Esophagus muscularis mucosa (tissue), 4 donors: ENCODE data around the gene NAA25. TPM values are rescaled to one million over a fixed set of nuclear protein-coding genes. Genes with fewer than 3 reads are reported as not detected.

ENCODE experiments used
- DNase-seq: peaks from one replicate; pipeline ENCODE4 v3.0.0-alpha.2; 2017; ENCODE audit errors: extremely low spot score
- H3K27ac ChIP-seq, 4 donors: fragments of 200-600 bp; sonication (generic); replicated peaks in 1 of 4; 1 replicate in 3 of 4; 2 replicates in 1 of 4; pipeline ENCODE4 v1.5.1; 2016 to 2019; ENCODE audit warnings: mild to moderate bottlenecking in 1 of 4
- H3K27me3 ChIP-seq, 4 donors: fragments of 200-600 bp; sonication (generic); one replicate each; pipeline versions ENCODE4 v1.5.1 to v1.6.0; 2016 to 2019
- H3K36me3 ChIP-seq, 4 donors: fragments of 200-600 bp; sonication (generic); one replicate each; pipeline ENCODE4 v1.5.1; 2016 to 2019
- H3K4me1 ChIP-seq, 4 donors: fragments of 200-600 bp; sonication (generic); one replicate each; pipeline ENCODE4 v1.5.1; 2016 to 2019
- H3K4me3 ChIP-seq, 4 donors: fragments of 200-600 bp; sonication (generic); 1 replicate in 2 of 4; 2 replicates in 2 of 4; pipeline ENCODE4 v1.5.1; 2016 to 2019; ENCODE audit warnings: mild to moderate bottlenecking in 4 of 4, moderate library complexity in 1 of 4
- H3K9me3 ChIP-seq, 4 donors: fragments of 200-600 bp; sonication (generic); 1 replicate in 3 of 4; 2 replicates in 1 of 4; pipeline ENCODE4 v1.5.1; 2016 to 2019
- CTCF ChIP-seq, 3 experiments: fragments of 200-600 bp in 2 of 3; fragments of 450-650 bp in 1 of 3; sonication (generic) in 2 of 3; IDR thresholded peaks; one replicate each; pipeline ENCODE4 v1.5.1; 2017 to 2019; ENCODE audit warnings: antibody characterized with exemption in 3 of 3, mild to moderate bottlenecking in 2 of 3, moderate library complexity in 1 of 3
- EP300 ChIP-seq: sonication (generic); formaldehyde crosslinking; IDR thresholded peaks from one replicate; pipeline ENCODE4 v1.6.1; 2017; ENCODE audit warnings: antibody characterized with exemption
- POLR2A ChIP-seq: fragments of 450-650 bp; IDR thresholded peaks from one replicate; pipeline ENCODE4 v1.6.1; 2017; ENCODE audit warnings: antibody characterized with exemption, moderate library complexity, mild to moderate bottlenecking, low read depth
- POLR2AphosphoS5 ChIP-seq, 2 donors: sonication (generic); formaldehyde crosslinking; IDR thresholded peaks; one replicate each; pipeline ENCODE4 v1.6.1; 2017; ENCODE audit warnings: antibody characterized with exemption in 2 of 2
- WGBS: methylation state at CpG from one replicate; pipeline ENCODE4 v1.1.5; 2018; 5-methylcytosine and 5-hydroxymethylcytosine counted together
- intact Hi-C: fragments of 100-400 bp; cut with DNase I; formaldehyde crosslinking; loops from one replicate; pipeline ENCODE4 v1.15.1; 2023
- total RNA-seq, 4 donors: library from RNA; depleted of rRNA; stranded (reverse); fragments of >200 nt; gene quantifications; one replicate each; pipeline versions ENCODE4 v1.1.0 to v1.2.1, GENCODE V29; 2016

The NAA25 gene
- total RNA-seq, 4 donors from 2014 or later = 11.9 to 18.7 (median 13.2) TPM

DNA sequence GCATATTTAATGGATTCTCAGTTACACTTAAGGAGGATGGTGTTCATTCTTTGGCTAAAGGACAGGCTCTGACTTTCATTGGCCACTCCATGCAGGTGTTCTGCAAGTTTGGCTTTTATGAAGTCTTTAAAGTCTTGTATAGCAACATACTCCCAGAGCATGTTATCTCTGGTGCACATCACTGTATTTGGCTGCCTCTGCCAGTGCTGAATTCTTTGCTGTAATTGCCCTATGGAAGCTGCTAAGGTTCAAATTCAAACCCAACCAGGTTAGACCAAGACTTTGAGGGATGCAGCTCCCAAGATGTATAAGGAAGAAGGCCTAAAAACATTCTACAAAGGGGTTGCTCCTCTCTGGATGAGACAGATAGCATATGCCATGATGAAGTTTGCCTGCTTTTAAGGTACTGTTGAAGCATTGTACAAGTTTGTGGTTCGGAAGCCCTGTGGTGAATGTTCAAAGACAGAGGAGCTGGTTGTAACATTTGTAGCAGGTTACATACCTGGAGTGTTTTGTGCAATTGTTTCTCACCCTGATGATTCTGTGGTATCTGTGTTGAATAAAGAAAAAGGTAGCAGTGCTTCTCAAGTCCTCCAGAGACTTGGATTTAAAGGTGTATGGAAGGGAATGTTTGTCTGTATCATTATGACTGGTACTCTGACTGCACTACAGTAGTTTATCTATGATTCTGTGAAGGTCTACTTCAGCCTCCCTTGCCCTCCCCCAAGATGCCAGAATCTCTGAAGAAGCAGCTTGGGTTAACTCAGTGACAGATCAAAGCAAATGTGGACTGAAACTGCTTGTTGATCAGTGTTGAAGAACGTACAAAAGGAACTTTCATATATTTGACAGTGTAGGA is 115.1 kb downstream of the NAA25 start:
- TF ChIP-seq EP300 (no peak), POLR2A (no peak)
- no peak for DNase-seq
- WGBS = 83% methylated on average over 2 of the region's 2 CpGs
- intact Hi-C loops = no loop called here
- no peaks in the 10 kb centered on the region for H3K9me3 ChIP-seq
- peaks cover 0 to 8% (median 5%) of the 10 kb centered on the region in 4 donors for H3K36me3 ChIP-seq
- H3K4me1 ChIP-seq = peaks cover 0 to 10% (median 0%) of the 10 kb centered on the region in 4 donors
- no peaks in the 10 kb centered on the region for H3K27me3 ChIP-seq
- no peak overlapping the region for H3K4me3 ChIP-seq
- H3K27ac ChIP-seq = no peak overlapping the region

DNA sequence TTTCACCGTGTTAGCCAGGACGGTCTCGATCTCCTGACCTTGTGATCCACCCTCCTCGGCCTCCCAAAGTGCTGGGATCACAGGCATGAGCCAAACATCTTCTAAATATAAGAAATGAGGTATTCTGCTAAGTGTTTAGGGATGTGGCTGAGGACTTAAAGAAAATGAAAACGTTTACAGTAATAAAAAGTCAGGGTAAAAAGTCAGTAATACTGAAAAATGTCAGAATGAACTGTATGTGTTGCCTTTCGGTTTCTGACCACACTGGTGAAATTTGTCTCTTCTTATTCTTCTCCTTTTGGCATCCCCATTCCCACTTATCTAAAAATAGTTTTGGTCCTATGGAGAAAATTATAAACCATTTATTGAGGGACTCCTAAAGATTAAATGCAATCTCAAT is 116.1 kb downstream of the NAA25 start:
- Histone ChIP-seq H3K4me3 (no peak overlapping the region), H3K27me3 (no peaks in the 10 kb centered on the region), H3K9me3 (no peaks in the 10 kb centered on the region), H3K27ac (no peak overlapping the region), H3K4me1 (peaks cover 0 to 10% (median 0%) of the 10 kb centered on the region in 4 donors), H3K36me3 (peaks cover 0 to 8% (median 5%) of the 10 kb centered on the region in 4 donors)
- 79% methylated on average over 6 of the region's 6 CpGs for WGBS
- intact Hi-C loops = no loop called here
- no peak for DNase-seq
- TF ChIP-seq POLR2A = no peak
- no peak for TF ChIP-seq POLR2AphosphoS5 (IDR thresholded peaks at IDR 0.05)
- no peak for TF ChIP-seq CTCF (IDR thresholded peaks at IDR 0.05)
- no peak for TF ChIP-seq EP300

DNA sequence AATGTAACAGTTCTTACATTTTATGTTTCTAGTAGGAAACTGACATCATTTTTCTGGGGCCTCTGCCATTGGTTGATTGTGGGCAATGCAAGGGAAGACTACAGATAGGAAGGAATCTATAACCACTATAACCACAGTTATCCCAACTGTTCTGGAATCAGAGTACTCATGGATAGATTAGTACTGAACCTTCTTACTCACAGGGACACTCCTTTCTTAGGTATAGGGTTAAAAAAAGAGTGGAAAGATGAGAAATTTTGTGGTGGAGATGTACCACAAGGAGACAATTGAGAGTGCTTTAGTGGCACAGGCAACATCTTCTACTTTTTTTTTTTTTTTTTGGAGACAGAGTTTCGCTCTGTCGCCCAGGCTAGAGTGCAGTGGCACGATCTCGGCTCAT is 116.6 kb downstream of the NAA25 start:
- H3K27ac ChIP-seq = no peak overlapping the region
- WGBS = 97% methylated on average over 4 of the region's 4 CpGs
- no peaks in the 10 kb centered on the region for H3K9me3 ChIP-seq
- no peaks in the 10 kb centered on the region for H3K27me3 ChIP-seq
- H3K4me1 ChIP-seq = peaks cover 0 to 10% (median 0%) of the 10 kb centered on the region in 4 donors
- H3K4me3 ChIP-seq = no peak overlapping the region
- TF ChIP-seq CTCF (IDR thresholded peaks at IDR 0.05) = no peak
- no peak for TF ChIP-seq POLR2A
- no peak for TF ChIP-seq EP300
- TF ChIP-seq POLR2AphosphoS5 (IDR thresholded peaks at IDR 0.05) = no peak
- peaks cover 0 to 8% (median 5%) of the 10 kb centered on the region in 4 donors for H3K36me3 ChIP-seq
- intact Hi-C loops = no loop called here
- no peak for DNase-seq

GRCh38 chr12:111991535-111991934 is 117.0 kb downstream of the NAA25 start:
- 75% methylated on average over 2 of the region's 2 CpGs for WGBS
- H3K4me3 ChIP-seq = no peak overlapping the region
- no peaks in the 10 kb centered on the region for H3K9me3 ChIP-seq
- peaks cover 0 to 8% (median 5%) of the 10 kb centered on the region in 4 donors for H3K36me3 ChIP-seq
- DNase-seq = no peak
- H3K27me3 ChIP-seq = no peaks in the 10 kb centered on the region
- H3K27ac ChIP-seq = no peak overlapping the region
- peaks cover 0 to 10% (median 0%) of the 10 kb centered on the region in 4 donors for H3K4me1 ChIP-seq
- TF ChIP-seq POLR2A = no peak
- TF ChIP-seq CTCF (IDR thresholded peaks at IDR 0.05) = no peak
- TF ChIP-seq EP300 = no peak
- TF ChIP-seq POLR2AphosphoS5 (IDR thresholded peaks at IDR 0.05) = no peak
- intact Hi-C loops = no loop called here

- intact Hi-C loops = no loop called here
- WGBS = 91% methylated on average over 2 of the region's 2 CpGs
- no peaks in the 10 kb centered on the region for H3K4me1 ChIP-seq
Observed at GRCh38 chr12:111984820-111985219, 123.8 kb downstream of the NAA25 start.

More at GRCh38 chr12:111984820-111985219, 123.8 kb downstream of the NAA25 start:
- TF ChIP-seq POLR2A (no peak), POLR2AphosphoS5 (IDR thresholded peaks at IDR 0.05) (no peak), CTCF (IDR thresholded peaks at IDR 0.05) (no peak), EP300 (no peak)
- no peak overlapping the region for H3K4me3 ChIP-seq
- DNase-seq = no peak
- peaks cover 0 to 8% (median 0%) of the 10 kb centered on the region in 4 donors for H3K36me3 ChIP-seq
- H3K27ac ChIP-seq = no peak overlapping the region
- no peaks in the 10 kb centered on the region for H3K9me3 ChIP-seq
- no peaks in the 10 kb centered on the region for H3K27me3 ChIP-seq
